GM12875 (cell line): Measurements from ENCODE around the gene UBL4A.

Experiments used
- H3K4me3 ChIP-seq: one replicate; pipeline ENCODE4 v1.5.1; 2011; ENCODE audit warnings: low read depth, low read length, control low read depth
- CTCF ChIP-seq: IDR thresholded peaks from 2 replicates; pipeline ENCODE4 v1.5.1; 2011; ENCODE audit warnings: low read depth, mild to moderate bottlenecking, control low read depth, inconsistent platforms, low read length, moderate library complexity, borderline replicate concordance; ENCODE audit not compliant: insufficient read depth

Gene UBL4A

DNA sequence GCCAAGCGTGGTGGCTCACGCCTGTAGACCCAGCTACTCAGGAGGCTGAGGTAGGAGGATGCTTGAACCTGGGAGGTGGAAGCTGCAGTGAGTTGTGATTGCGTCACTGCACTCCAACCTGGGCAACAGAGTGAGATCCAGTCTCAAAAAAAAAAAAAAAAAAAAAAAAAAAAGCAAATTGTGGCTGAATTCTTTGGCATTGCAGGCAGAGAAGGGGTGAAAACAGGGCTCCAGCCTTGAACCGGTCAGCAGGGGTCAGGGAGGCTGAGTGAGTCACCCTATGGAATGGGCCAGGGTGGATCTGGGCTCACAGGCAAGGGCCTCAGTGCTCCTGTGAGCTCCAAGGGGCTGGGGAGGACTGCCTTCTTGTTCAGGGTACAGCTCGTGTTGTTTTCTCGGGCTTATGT, 42.8 kb upstream of the UBL4A start:
- TF ChIP-seq CTCF = no peak

GRCh38 chrX:154526901-154527675, 40.7 kb upstream of the UBL4A start:
- peak; percentile 46; the same call in 1 of the 2 replicates for TF ChIP-seq CTCF
- no peak overlapping the region for H3K4me3 ChIP-seq

More for the DNA sequence above, 42.8 kb upstream of the UBL4A start:
- H3K4me3 ChIP-seq = no peak overlapping the region

GRCh38 chrX:154525606-154526490, 39.4 kb upstream of the UBL4A start:
- H3K4me3 ChIP-seq = no peak overlapping the region
- TF ChIP-seq CTCF = no peak

DNA sequence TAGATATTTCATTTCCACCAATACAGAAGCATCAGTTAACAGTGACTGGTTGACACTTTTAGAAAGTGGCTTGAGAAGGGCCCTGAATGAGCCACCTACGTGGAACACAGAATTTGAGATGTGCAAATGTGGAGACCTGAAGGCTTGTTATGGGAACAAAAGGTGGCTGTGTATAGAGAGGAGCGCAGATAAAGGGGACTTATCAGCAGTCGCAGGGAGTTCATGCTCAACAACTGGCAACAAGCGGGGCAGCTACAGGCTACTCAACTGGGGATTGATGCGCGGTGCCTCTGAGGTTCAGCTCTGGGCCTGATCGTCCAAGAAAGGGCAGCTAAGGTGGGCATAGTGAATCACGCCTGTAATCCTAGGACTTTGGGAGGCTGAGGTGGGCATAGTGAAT, 33.0 kb upstream of the UBL4A start:
- TF ChIP-seq CTCF = no peak
- no peak overlapping the region for H3K4me3 ChIP-seq

DNA sequence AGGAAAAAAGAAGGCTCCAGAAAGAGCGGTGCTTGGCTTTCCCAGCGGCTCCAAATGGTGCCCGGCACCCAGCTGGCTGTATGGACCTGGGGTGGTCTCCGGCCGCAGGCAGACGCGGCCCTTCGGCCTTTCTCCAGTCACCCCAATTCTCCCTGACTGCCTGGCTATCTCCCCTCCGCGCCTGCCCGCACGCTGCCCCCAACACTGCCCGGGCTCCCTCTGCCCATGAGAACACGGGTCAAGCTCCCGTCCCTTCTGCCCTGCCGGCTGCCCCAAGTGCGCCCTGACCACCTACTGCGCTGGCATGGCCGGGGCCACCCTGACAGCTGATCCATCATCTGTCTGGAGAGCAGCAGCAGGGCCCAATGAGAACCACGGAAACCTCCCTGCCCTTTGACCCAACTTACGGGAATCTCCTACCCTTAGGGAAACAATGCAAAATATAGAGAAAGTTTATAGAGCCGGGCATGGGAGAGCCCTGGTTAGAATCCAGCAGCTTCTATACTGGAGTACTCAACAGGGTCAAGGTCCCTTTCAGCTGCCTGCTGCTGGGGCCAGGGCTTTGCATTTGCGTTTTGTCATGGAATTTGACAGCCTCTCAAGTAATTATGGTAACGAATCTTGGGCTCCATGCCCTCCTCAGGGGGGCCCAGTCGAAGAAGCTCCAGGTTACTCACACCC, 30.8 kb upstream of the UBL4A start:
- no peak overlapping the region for H3K4me3 ChIP-seq
- no peak for TF ChIP-seq CTCF

DNA sequence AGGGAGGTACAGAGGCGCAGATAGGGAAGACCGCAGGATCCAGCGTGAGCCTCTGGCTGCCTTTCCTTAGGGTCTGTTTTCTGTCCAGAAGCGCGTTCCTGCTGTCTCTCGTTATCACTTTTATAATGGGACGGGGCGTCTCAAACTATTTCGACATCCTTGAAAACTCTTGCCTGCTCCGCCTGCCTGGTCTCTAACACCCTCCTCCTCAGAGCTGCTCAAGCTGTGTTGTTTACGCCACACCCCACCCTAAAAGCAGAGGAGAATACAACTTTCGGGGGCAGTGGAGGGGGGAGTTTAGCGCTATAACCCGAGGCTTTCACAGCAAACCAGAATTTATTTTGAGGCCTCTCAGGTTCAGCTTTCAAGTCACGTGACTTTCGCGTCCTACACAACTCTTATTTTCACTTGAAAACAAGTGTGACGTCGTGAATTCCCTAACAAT, 30.3 kb upstream of the UBL4A start:
- no peak for TF ChIP-seq CTCF
- H3K4me3 ChIP-seq = peak overlapping the region; percentile 63
